ENCODE measurements around the gene TYW1B.
"Not testable (repeated sequence)": the region's sequence is repeated elsewhere in the genome, so short reads cannot be mapped to it uniquely, and the experiment has no call there.

Gene TYW1B

DNA sequence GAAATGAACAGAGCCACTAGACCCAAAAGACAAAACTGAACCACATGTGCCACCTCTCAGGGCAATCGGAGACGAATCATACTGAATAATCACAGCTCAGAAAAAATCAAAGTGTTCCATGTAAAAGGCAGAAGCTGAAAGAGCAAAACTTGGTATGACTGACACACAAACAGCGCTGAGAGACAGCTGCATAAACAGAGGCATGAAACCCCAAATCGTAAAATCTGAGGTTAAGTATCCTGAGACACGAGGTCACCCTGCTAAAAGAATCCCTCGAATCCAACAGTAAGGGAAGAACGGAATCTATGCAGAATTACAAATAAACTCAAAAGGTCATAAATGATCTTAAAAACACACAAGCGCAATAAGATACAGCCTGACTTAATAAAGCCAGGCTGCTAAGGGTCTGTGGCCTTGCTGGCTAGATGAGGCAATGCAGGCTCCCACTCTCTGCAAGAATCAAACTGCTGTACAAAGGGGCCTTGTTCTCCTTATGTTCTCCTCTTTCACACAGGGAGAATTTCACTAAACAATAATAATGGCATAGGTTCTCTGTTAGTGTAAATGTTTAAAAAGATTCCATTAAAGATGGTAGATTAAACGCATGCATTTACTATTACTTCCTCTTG, 247.7 kb downstream of the TYW1B start:
- in situ Hi-C loops (cut with HindIII; ENCODE audit: low sequenced_read_pairs), result not testable (repeated sequence)

DNA sequence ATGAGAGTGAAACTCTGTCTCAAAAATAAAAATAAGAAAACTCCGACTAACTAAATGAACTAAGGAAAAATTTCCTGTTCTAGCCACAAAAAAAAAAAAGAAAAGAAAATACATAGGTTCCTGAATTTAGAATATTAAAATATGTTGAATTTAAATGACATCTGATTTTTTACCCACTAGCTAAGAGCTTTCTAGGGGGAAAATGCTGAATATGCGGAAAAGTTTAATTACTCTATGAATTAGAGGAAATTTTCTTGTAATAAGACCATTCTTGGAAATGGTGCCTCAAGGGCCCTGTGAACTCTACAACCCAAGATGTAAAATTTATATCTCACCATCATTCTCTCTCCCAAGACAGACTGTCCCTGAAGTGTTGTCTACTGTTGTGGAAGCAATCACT, 250.9 kb downstream of the TYW1B start:
- in situ Hi-C loops (cut with HindIII; ENCODE audit: low sequenced_read_pairs), result no loop called here

DNA sequence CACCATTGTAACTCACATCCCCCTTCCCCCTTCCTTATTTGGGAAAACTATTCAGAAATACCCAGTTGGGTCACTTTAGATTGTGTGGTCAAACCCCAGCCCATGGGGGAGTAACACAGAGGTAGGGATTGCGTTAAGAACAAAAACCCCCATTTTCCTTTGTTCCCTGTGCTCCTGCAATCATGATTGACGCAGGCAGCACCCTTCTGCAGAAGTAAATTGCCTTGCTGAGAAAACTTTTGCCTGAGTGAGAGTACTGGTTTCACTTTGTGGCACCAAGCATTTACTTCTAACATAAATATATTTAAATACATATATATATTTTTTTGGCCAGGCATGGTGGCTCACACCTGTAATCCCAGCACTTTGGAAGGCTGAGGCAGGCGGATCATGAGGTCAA, 266.0 kb downstream of the TYW1B start:
- in situ Hi-C loops (cut with HindIII; ENCODE audit: low sequenced_read_pairs), result not testable (repeated sequence)

DNA sequence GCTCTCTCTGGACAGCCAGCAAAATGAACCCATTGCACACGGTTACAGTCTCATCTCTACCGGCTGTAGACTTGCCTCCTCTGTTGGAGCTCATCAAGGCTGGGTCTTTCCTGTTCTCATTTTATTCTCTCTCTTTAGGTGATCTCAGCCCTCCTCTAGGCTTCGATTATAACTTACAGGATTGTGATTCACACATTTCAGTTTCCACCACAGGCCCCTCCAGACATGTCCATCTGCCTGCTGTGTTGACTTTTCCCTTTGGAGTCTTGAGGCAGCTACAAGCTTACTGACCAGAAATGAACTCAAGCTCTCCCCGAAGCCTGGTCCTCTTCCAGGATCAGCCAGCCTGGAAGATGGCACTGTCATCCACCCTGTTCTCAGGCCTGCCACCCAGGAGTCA, 268.5 kb downstream of the TYW1B start:
- in situ Hi-C loops (cut with HindIII; ENCODE audit: low sequenced_read_pairs), result not testable (repeated sequence)

GRCh38 chr7:72556733-72557132, 271.3 kb downstream of the TYW1B start:
- in situ Hi-C loops (cut with HindIII; ENCODE audit: low sequenced_read_pairs), result not testable (repeated sequence)

DNA sequence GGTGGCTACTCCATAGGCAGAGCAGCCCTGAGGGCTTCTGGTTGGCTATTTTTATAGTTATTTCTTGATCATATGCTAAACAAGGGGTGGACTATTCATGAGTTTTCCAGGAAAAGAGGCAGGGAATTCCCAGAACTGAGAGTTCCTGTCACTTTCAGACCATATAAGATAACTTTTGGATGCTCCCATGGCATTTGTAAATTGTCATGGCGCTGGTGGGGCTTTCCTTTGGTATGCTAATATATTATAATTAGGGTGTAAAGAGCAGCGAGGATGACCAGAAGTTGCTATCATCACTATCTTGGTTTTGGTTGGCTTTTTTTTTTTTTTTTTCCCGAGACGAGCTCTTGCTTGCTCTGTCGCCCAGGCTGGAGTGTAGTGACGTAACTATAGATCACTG, 272.8 kb downstream of the TYW1B start:
- in situ Hi-C loops (cut with HindIII; ENCODE audit: low sequenced_read_pairs), result not testable (repeated sequence)

DNA sequence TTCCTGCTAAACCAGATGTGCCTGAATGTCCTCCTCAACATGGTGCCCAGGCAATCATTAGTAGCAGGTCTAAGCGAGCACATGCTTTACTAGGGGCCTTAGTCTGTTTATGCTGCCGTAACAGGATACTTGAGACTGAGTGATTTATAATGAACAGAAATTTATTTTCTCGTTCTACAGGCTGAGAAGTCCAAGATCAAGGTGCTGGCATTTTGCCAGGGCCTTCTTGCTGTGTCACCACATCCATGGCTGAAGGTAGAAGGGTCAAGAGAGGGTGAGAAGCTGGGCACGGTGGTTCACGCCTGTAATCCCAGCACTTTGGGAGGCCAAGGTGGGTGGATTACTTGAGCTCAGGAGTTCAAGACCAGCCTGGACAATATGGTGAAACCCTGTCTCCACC, 273.6 kb downstream of the TYW1B start:
- in situ Hi-C loops (cut with HindIII; ENCODE audit: low sequenced_read_pairs), result not testable (repeated sequence)

DNA sequence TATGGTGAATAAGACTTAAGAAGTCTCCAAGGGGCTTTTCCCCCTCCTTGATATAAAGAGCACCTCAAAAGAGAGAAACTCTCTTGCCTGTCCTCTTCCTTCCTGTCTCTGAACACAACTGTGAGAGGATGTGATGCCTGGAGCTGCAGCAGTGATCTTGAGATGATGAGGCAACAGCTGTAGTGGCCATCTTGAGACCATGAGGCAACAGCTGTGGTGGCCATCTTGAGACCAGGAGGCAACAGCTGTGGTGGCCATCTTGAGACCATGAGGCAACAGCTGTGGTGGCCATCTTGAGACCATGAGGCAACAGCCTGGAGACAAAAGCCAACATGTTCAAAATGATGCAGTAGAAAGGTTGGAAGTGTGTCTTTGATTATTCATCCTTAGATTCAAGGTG, 277.5 kb downstream of the TYW1B start:
- in situ Hi-C loops (cut with HindIII; ENCODE audit: low sequenced_read_pairs), result not testable (repeated sequence)

DNA sequence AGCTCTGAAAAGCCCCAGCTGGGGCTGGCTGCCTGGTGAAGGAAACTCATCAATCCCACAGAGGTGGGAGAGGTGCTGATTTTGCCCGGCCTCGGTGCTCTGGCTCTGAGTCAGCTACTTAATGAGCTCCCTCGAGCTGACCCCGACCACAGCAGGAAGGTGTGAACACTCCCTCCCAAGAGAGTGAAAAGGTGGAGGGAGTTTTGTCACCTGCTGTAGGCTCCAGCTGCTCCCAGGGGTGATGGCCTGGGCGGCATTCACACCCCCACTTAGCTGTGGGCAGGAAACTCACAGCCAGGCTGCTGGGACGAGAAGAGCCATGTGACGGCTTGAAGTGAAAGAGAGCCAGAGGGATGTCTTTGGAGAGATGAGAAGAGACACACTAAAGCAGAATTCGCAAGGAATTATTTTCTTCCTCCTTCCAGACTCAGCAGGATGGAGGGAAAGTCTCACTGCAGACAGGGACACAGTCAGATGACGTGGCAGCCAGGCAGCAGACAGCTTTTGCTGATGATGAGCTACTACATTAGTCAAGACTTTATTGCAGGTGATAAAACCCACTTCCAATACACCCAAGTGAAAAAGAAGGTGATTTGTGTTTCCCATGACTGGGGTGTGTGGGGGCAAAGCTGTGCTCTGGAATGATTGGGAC, 281.3 kb downstream of the TYW1B start:
- in situ Hi-C loops (cut with HindIII; ENCODE audit: low sequenced_read_pairs), result not testable (repeated sequence)

- in situ Hi-C loops (cut with HindIII; ENCODE audit: low sequenced_read_pairs), result not testable (repeated sequence)
Observed at GRCh38 chr7:72544531-72544930, 283.5 kb downstream of the TYW1B start.

DNA sequence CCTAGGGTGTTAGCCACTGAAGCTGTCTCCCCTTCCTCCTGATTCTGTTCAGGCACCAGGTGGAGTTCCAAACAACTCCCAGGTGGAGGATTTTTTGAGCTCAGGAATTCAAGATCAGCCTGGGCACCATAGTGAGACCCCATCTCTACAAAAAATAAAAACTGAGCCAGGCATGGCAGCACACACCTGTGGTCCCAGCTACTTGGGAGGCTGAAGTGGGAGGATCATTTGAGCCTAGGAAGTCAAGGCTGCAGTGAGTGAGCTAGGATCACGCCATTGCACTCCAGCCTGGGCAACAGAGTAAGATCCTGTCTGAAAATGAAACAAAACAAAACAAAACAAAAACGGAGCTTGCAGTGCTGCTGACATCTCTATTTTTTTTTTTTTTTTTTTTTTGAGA, 287.1 kb downstream of the TYW1B start:
- in situ Hi-C loops (cut with HindIII; ENCODE audit: low sequenced_read_pairs), result no loop called here

DNA sequence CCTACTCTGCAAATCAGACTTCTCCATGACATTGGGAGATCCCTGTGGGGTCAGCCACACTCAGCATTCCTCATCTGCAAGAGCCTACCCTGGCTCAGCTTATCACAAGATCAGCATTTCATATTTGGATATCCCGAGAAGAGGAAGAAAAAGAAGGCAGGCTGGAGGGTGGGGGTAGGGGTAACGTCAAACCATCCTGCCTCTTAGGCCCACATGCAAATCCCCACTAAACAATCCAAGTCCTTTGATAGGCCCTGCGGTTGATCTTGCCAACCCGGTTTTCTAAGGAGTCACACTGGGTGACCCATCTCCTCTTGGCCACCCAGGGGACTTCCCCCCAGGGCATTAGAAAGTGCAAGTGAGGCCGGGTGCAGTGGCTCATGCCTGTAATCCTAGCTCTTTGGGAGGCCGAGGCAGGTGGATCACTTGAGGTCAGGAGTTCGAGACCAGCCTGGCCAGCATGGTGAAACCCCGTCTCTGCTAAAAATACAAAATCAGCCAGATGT, 287.8 kb downstream of the TYW1B start:
- in situ Hi-C loops (cut with HindIII; ENCODE audit: low sequenced_read_pairs), result no loop called here

DNA sequence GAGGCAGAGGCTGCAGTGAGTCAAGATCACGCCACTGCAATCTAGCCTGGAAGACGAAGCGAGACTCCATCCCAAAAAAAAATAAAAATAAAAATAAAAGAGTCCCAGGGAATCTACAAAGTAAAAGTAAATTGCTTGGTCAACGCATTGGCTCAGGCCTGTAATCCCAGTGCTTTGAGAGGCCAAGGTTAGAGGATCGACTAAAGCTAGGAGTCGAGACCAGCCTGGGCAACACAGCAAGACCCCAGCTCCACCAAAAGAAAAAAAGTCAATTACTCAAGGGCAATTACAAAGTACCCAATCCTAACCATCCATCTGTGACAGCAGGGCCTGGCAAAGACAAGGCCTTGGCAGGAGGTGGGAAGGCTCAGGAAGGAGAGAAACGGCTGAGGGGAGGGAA, 288.3 kb downstream of the TYW1B start:
- in situ Hi-C loops (cut with HindIII; ENCODE audit: low sequenced_read_pairs), result no loop called here

GRCh38 chr7:72538856-72539255, 289.1 kb downstream of the TYW1B start:
- in situ Hi-C loops (cut with HindIII; ENCODE audit: low sequenced_read_pairs), result no loop called here

- in situ Hi-C loops (cut with HindIII; ENCODE audit: low sequenced_read_pairs), result no loop called here
Observed at GRCh38 chr7:72538147-72538546, 289.9 kb downstream of the TYW1B start.

- in situ Hi-C loops (cut with HindIII; ENCODE audit: low sequenced_read_pairs), result not testable (repeated sequence)
Observed at GRCh38 chr7:72536038-72536437, 292.0 kb downstream of the TYW1B start.

DNA sequence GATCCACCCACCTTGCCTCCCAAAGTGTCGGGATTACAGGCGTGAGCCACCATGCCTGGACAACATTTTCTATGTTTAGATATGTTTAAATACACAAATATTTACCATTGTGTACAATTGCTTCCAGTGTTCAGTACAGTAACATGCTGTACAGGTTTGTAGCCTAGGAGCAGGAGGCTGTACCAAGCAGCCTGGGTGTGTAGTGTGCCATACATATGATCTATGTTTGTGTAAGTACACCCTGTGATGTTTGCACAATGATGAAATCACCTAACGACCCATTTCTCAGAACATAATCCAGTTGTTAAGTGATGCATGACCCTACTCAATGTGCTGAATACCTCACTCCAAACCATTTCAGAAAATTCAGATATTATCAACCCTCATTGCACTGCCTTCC, 297.0 kb downstream of the TYW1B start:
- in situ Hi-C loops (cut with HindIII; ENCODE audit: low sequenced_read_pairs), result not testable (repeated sequence)

Measured in DLD1 (cell line).